HCT116 (cell line): ENCODE results near the gene PAQR3. TPM values are rescaled to one million over a fixed set of nuclear protein-coding genes. Genes with fewer than 3 reads are reported as not detected.

Source experiments
- ATAC-seq: fragments of 200-7000 bp; cut with Tn5 transposase; 2 replicates; pipeline ENCODE4 v1.9.1; 2020; ENCODE audit warnings: mild to moderate bottlenecking, moderate library complexity
- BruUV-seq: library from RNA; stranded (reverse); fragments of 400-500 nt; replicated peaks from 2 replicates; lab custom pipeline; 2021; lab: Mats Ljungman, UMichigan
- CTCF ChIA-PET: fragments of 300-600 bp; sonication (Branson Sonifier 250); formaldehyde crosslinking; loops from one replicate; lab custom pipeline; 2021; ENCODE audit warnings: antibody characterized with exemption; lab: Charles Lee
- POLR2A ChIA-PET: fragments of 300-600, 350-600 bp; sonication (Branson Sonifier 250); formaldehyde crosslinking; loops from one replicate; lab custom pipeline; 2021; ENCODE audit warnings: antibody characterized with exemption; lab: Charles Lee
- RAD21 ChIA-PET, 2 experiments: fragments of 300-600 bp; sonication (Branson Sonifier 250); formaldehyde crosslinking; loops; one replicate each; lab custom pipeline; 2023; ENCODE audit warnings: low total read pairs in 2 of 2; ENCODE audit not compliant: uncharacterized antibody in 2 of 2, unreplicated experiment in 2 of 2, low non-redundant PET in 1 of 2; lab: Charles Lee
- DNase-seq: peaks from one replicate; pipeline ENCODE4 v3.0.0-alpha.2; 2010; ENCODE audit warnings: low read depth, low spot score
- H2AFZ ChIP-seq: fragments of 200-600 bp; shearing (Covaris generic), sonication (generic); 2 replicates; pipeline ENCODE4 v1.6.1; 2017; ENCODE audit warnings: low read depth, mixed run types, mixed read lengths, antibody characterized with exemption, low read length; ENCODE audit not compliant: poor library complexity, severe bottlenecking
- H3K27ac ChIP-seq: 2 replicates; pipeline ENCODE4 v1.5.1; 2012; ENCODE audit warnings: low read depth, low read length
- H3K27me3 ChIP-seq: fragments of 200-600 bp; sonication (generic); 2 replicates; pipeline ENCODE4 v1.6.1; 2016; ENCODE audit warnings: mixed run types, low read length, mixed read lengths; ENCODE audit not compliant: insufficient read depth
- H3K36me3 ChIP-seq, 2 experiments: fragments of 200-500 bp in 1 of 2; fragments of 200-600 bp in 1 of 2; sonication (Bioruptor generic) in 1 of 2; sonication (generic) in 1 of 2; 2 replicates each; pipeline versions ENCODE4 v1.5.1 to v1.6.1; 2014 to 2016; ENCODE audit warnings: low read length in 2 of 2, inconsistent platforms in 1 of 2, mixed read lengths in 1 of 2, mixed run types in 1 of 2; ENCODE audit not compliant: insufficient read depth in 2 of 2, control insufficient read depth in 1 of 2
- H3K4me1 ChIP-seq, 2 experiments: fragments of 200-600 bp in 1 of 2; sonication (generic) in 1 of 2; 2 replicates each; pipeline versions ENCODE4 v1.5.1 to v1.6.1; 2012 to 2017; ENCODE audit warnings: low read length in 2 of 2, inconsistent platforms in 1 of 2, mild to moderate bottlenecking in 1 of 2, mixed read lengths in 1 of 2, mixed run types in 1 of 2, moderate library complexity in 1 of 2; ENCODE audit not compliant: insufficient read depth in 2 of 2, control insufficient read depth in 1 of 2
- H3K4me2 ChIP-seq: fragments of 200-600 bp; sonication (generic); 2 replicates; pipeline ENCODE4 v1.6.1; 2017; ENCODE audit warnings: mixed run types, low read length, mixed read lengths
- H3K4me3 ChIP-seq, 2 experiments: fragments of 200-600 bp in 1 of 2; sonication (generic) in 1 of 2; replicated peaks in 1 of 2; 2 replicates each; pipeline ENCODE4 v1.5.1; 2011 to 2016; ENCODE audit warnings: low read length in 2 of 2, control low read depth in 1 of 2, low read depth in 1 of 2, mild to moderate bottlenecking in 1 of 2, mixed read lengths in 1 of 2, mixed run types in 1 of 2
- H3K79me2 ChIP-seq: fragments of 200-600 bp; sonication (generic); 2 replicates; pipeline ENCODE4 v1.6.1; 2017; ENCODE audit warnings: mild to moderate bottlenecking, mixed run types, low read length, moderate library complexity, mixed read lengths; ENCODE audit not compliant: insufficient read depth
- H3K9ac ChIP-seq: fragments of 200-600 bp; sonication (generic); 2 replicates; pipeline ENCODE4 v1.6.1; 2016; ENCODE audit warnings: low read length, mixed read lengths
- H3K9me2 ChIP-seq: fragments of 200-600 bp; sonication (generic), shearing (Covaris generic); 2 replicates; pipeline ENCODE4 v1.6.1; 2017; ENCODE audit warnings: mixed run types, mild to moderate bottlenecking, moderate library complexity; ENCODE audit not compliant: insufficient read depth
- H3K9me3 ChIP-seq, 2 experiments: fragments of 200-500 bp in 1 of 2; fragments of 200-600 bp in 1 of 2; sonication (Bioruptor generic) in 1 of 2; sonication (generic) in 1 of 2; 2 replicates each; pipeline ENCODE4 v1.6.1; 2014 to 2017; ENCODE audit warnings: low read length in 2 of 2, mixed read lengths in 2 of 2, inconsistent platforms in 1 of 2, low read depth in 1 of 2, mild to moderate bottlenecking in 1 of 2, mixed run types in 1 of 2, moderate library complexity in 1 of 2; ENCODE audit not compliant: control insufficient read depth in 1 of 2, insufficient read depth in 1 of 2
- H4K20me1 ChIP-seq: fragments of 200-600 bp; sonication (generic), shearing (Covaris generic); 2 replicates; pipeline ENCODE4 v1.6.1; 2017; ENCODE audit warnings: mixed run types, mild to moderate bottlenecking, moderate library complexity; ENCODE audit not compliant: insufficient read depth
- ATF3 ChIP-seq: IDR thresholded peaks from 2 replicates; pipeline ENCODE4 v1.6.1; 2012
- CBX3 ChIP-seq: IDR thresholded peaks from 2 replicates; pipeline ENCODE4 v1.6.1; 2012; ENCODE audit warnings: low read depth
- CEBPB ChIP-seq: IDR thresholded peaks from 2 replicates; pipeline ENCODE4 v1.6.1; 2012; ENCODE audit warnings: low read depth
- CTCF ChIP-seq, 3 experiments: fragments of 200-600 bp in 1 of 3; sonication (generic) in 1 of 3; IDR thresholded peaks in 2 of 3; conservative IDR thresholded peaks in 1 of 3; 2 replicates each; pipeline ENCODE4 v1.5.1; 2012 to 2017; ENCODE audit warnings: low read depth in 2 of 3, low read length in 2 of 3, antibody characterized with exemption in 1 of 3, borderline replicate concordance in 1 of 3, control low read depth in 1 of 3, mild to moderate bottlenecking in 1 of 3, mixed read lengths in 1 of 3, mixed run types in 1 of 3, moderate library complexity in 1 of 3; ENCODE audit not compliant: insufficient read depth in 1 of 3
- ELF1 ChIP-seq: IDR thresholded peaks from 2 replicates; pipeline ENCODE4 v1.6.1; 2012; ENCODE audit warnings: low read depth, borderline replicate concordance
- EZH2 ChIP-seq: fragments of 200-600 bp; sonication (generic); IDR thresholded peaks from 2 replicates; pipeline ENCODE4 v1.6.1; 2017; ENCODE audit warnings: antibody characterized with exemption, mixed run types
- EZH2phosphoT487 ChIP-seq: fragments of 200-600 bp; IDR thresholded peaks from 2 replicates; pipeline ENCODE4 v1.6.1; 2018; ENCODE audit warnings: antibody characterized with exemption, borderline replicate concordance
- FOSL1 ChIP-seq: IDR thresholded peaks from 2 replicates; pipeline ENCODE4 v1.6.1; 2012; ENCODE audit warnings: low read depth
- MAX ChIP-seq: IDR thresholded peaks from 2 replicates; pipeline ENCODE4 v1.6.1; 2012
- POLR2A ChIP-seq: IDR thresholded peaks from 2 replicates; pipeline ENCODE4 v1.7.0; 2011; ENCODE audit warnings: borderline replicate concordance; ENCODE audit not compliant: insufficient read depth, insufficient read length; ENCODE audit errors: extremely low read depth
- POLR2AphosphoS5 ChIP-seq: IDR thresholded peaks from 2 replicates; pipeline ENCODE4 v1.6.1; 2011; ENCODE audit warnings: mild to moderate bottlenecking, low read depth, low read length, moderate library complexity
- RAD21 ChIP-seq: IDR thresholded peaks from 2 replicates; pipeline ENCODE4 v1.6.1; 2012; ENCODE audit warnings: low read depth, mild to moderate bottlenecking
- SIN3A ChIP-seq: IDR thresholded peaks from 2 replicates; pipeline ENCODE4 v1.6.1; 2012; ENCODE audit warnings: low read depth
- SP1 ChIP-seq: IDR thresholded peaks from 2 replicates; pipeline ENCODE4 v1.6.1; 2012; ENCODE audit warnings: low read depth
- TCF7L2 ChIP-seq: IDR thresholded peaks from 2 replicates; pipeline ENCODE4 v1.7.0; 2011; ENCODE audit warnings: borderline replicate concordance, inconsistent platforms; ENCODE audit not compliant: insufficient read depth, insufficient read length; ENCODE audit errors: extremely low read depth
- YY1 ChIP-seq: IDR thresholded peaks from 2 replicates; pipeline ENCODE4 v1.6.1; 2011; ENCODE audit warnings: low read length, low read depth, moderate library complexity, mild to moderate bottlenecking; ENCODE audit not compliant: insufficient replicate concordance; ENCODE audit errors: extremely low read depth
- ZFX ChIP-seq: fragments of 450-650 bp; IDR thresholded peaks from 2 replicates; pipeline ENCODE4 v1.6.1; 2017
- ZNF274 ChIP-seq: fragments of 200-500 bp; sonication (Bioruptor generic); IDR thresholded peaks from 2 replicates; pipeline ENCODE4 v1.6.1; 2014; ENCODE audit warnings: mild to moderate bottlenecking, low read depth, low read length, inconsistent platforms
- intact Hi-C: fragments of 100-400 bp; cut with micrococcal nuclease; formaldehyde crosslinking; loops from 2 replicates; pipeline ENCODE4 v1.10.0; 2022
- total RNA-seq: library from RNA; stranded (reverse); gene quantifications from one replicate; pipeline ENCODE4 v1.2.1, GENCODE V29; 2021; ENCODE audit not compliant: unreplicated experiment

The PAQR3 gene
- total RNA-seq, 1 experiment from 2014 or later: 32.3 TPM

GRCh38 chr4:78928835-78929234 lies 10.4 kb downstream of the PAQR3 start:
- no TSS peak for BruUV-seq

More at GRCh38 chr4:78928835-78929234, 10.4 kb downstream of the PAQR3 start:
- intact Hi-C loops: no loop called here
- no peaks in the 10 kb centered on the region for H4K20me1 ChIP-seq
- H3K79me2 ChIP-seq: no peaks in the 10 kb centered on the region
- no peak for DNase-seq
- no peaks in the 10 kb centered on the region for H3K9me2 ChIP-seq
- H2AFZ ChIP-seq: no peak overlapping the region
- H3K4me2 ChIP-seq: no peak overlapping the region
- H3K4me3 ChIP-seq: no peak overlapping the region
- H3K36me3 ChIP-seq: peaks cover 10 to 24% of the 10 kb centered on the region in 2 experiments; a peak in 3 of 4 replicates
- no peak overlapping the region for H3K9ac ChIP-seq
- RAD21 ChIA-PET: no interaction called here
- TF ChIP-seq CTCF (IDR thresholded peaks at IDR 0.05 in 2 of 3, conservative IDR thresholded peaks at IDR 0.05 in 1 of 3; ENCODE audit: borderline replicate concordance in 1 of 3, insufficient read depth in 1 of 3, low read depth in 2 of 3, low read length in 2 of 3): no peak
- no peak for TF ChIP-seq MAX
- TF ChIP-seq FOSL1: no peak
- no peak for TF ChIP-seq ELF1
- TF ChIP-seq SP1: no peak
- no peak for TF ChIP-seq POLR2AphosphoS5
- no peak for TF ChIP-seq CEBPB
- no peak for TF ChIP-seq TCF7L2
- no peak for TF ChIP-seq CBX3
- no peak for TF ChIP-seq EZH2
- TF ChIP-seq RAD21: no peak
- no peak for TF ChIP-seq ZNF274
- no peak for TF ChIP-seq ATF3
- no peak for TF ChIP-seq SIN3A
- TF ChIP-seq YY1: no peak
- no peak for TF ChIP-seq ZFX
- TF ChIP-seq POLR2A: no peak
- no peak for TF ChIP-seq EZH2phosphoT487
- TF ChIP-seq, all 23 proteins: peak for 0
- Histone ChIP-seq H3K4me1 (no peaks in the 10 kb centered on the region), H3K9me3 (no peaks in the 10 kb centered on the region), H3K27me3 (no peaks in the 10 kb centered on the region), H3K27ac (no peak overlapping the region)
- POLR2A ChIA-PET: no interaction called here
- CTCF ChIA-PET: no interaction called here
- ATAC-seq: no peak
